H9 (cell line): ENCODE results near the gene VDAC1. TPM values are rescaled to one million over a fixed set of nuclear protein-coding genes. Genes with fewer than 3 reads are reported as not detected.

ENCODE experiments used
- DNase-seq: peaks from one replicate; pipeline ENCODE4 v3.0.0-alpha.2; 2017
- H2AFZ ChIP-seq: one replicate; pipeline ENCODE4 v1.6.1; 2013; ENCODE audit warnings: mild to moderate bottlenecking, low read length, control low read depth, moderate library complexity
- H2AK5ac ChIP-seq: 2 replicates; pipeline ENCODE4 v1.6.1; 2013; ENCODE audit warnings: low read length, control low read depth, mixed read lengths; ENCODE audit not compliant: insufficient read length
- H2BK120ac ChIP-seq: one replicate; pipeline ENCODE4 v1.6.1; 2013; ENCODE audit warnings: low read depth, mild to moderate bottlenecking, low read length, control low read depth, inconsistent platforms; ENCODE audit not compliant: poor library complexity, severe bottlenecking
- H2BK12ac ChIP-seq: 2 replicates; pipeline ENCODE4 v1.6.1; 2013; ENCODE audit warnings: low read length, control low read depth, mixed read lengths, low read depth; ENCODE audit not compliant: insufficient read length
- H2BK15ac ChIP-seq: 2 replicates; pipeline ENCODE4 v1.6.1; 2013; ENCODE audit warnings: low read depth, low read length, control low read depth
- H2BK20ac ChIP-seq: one replicate; pipeline ENCODE4 v1.6.1; 2013; ENCODE audit warnings: low read depth, mild to moderate bottlenecking, low read length, control low read depth, inconsistent platforms; ENCODE audit not compliant: poor library complexity, severe bottlenecking
- H2BK5ac ChIP-seq: 2 replicates; pipeline ENCODE4 v1.6.1; 2013; ENCODE audit warnings: low read length, control low read depth, mixed read lengths; ENCODE audit not compliant: insufficient read length
- H3K14ac ChIP-seq: 2 replicates; pipeline ENCODE4 v1.6.1; 2013; ENCODE audit warnings: low read length, control low read depth; ENCODE audit not compliant: insufficient read depth
- H3K18ac ChIP-seq: 2 replicates; pipeline ENCODE4 v1.6.1; 2013; ENCODE audit warnings: low read depth, mild to moderate bottlenecking, mixed read lengths, low read length, control low read depth; ENCODE audit not compliant: insufficient read length
- H3K23ac ChIP-seq: 2 replicates; pipeline ENCODE4 v1.6.1; 2013; ENCODE audit warnings: low read length, control low read depth, mixed read lengths, low read depth; ENCODE audit not compliant: insufficient read length
- H3K23me2 ChIP-seq: 2 replicates; pipeline ENCODE4 v1.6.1; 2013; ENCODE audit warnings: low read depth, mild to moderate bottlenecking, mixed read lengths, low read length, control low read depth; ENCODE audit not compliant: insufficient read length, poor library complexity, severe bottlenecking
- H3K27ac ChIP-seq: 2 replicates; pipeline ENCODE4 v1.5.1; 2013; ENCODE audit warnings: low read length, control low read depth, mixed read lengths, low read depth; ENCODE audit not compliant: insufficient read length
- H3K27me3 ChIP-seq: 2 replicates; pipeline ENCODE4 v1.6.1; 2013; ENCODE audit warnings: low read length, control low read depth, inconsistent platforms; ENCODE audit not compliant: insufficient read depth
- H3K4ac ChIP-seq: 2 replicates; pipeline ENCODE4 v1.6.1; 2013; ENCODE audit warnings: low read depth, mild to moderate bottlenecking, control low read depth, inconsistent platforms, low read length, moderate library complexity
- H3K4me1 ChIP-seq: 2 replicates; pipeline ENCODE4 v1.6.1; 2013; ENCODE audit warnings: low read length, control low read depth, inconsistent platforms; ENCODE audit not compliant: insufficient read depth
- H3K4me2 ChIP-seq: 2 replicates; pipeline ENCODE4 v1.6.1; 2013; ENCODE audit warnings: low read length, control low read depth, mixed read lengths; ENCODE audit not compliant: insufficient read length, insufficient read depth
- H3K56ac ChIP-seq: 2 replicates; pipeline ENCODE4 v1.6.1; 2013; ENCODE audit warnings: low read depth, mild to moderate bottlenecking, mixed read lengths, low read length, control low read depth; ENCODE audit not compliant: insufficient read length
- H3K79me1 ChIP-seq: 2 replicates; pipeline ENCODE4 v1.6.1; 2013; ENCODE audit warnings: low read depth, mild to moderate bottlenecking, moderate library complexity, low read length, control low read depth, inconsistent platforms; ENCODE audit not compliant: insufficient read depth, poor library complexity, severe bottlenecking
- H3K79me2 ChIP-seq: 2 replicates; pipeline ENCODE4 v1.6.1; 2013; ENCODE audit warnings: low read length, control low read depth, inconsistent platforms; ENCODE audit not compliant: insufficient read depth
- H3K9ac ChIP-seq: 2 replicates; pipeline ENCODE4 v1.6.1; 2013; ENCODE audit warnings: low read length, control low read depth, mixed read lengths; ENCODE audit not compliant: insufficient read length; ENCODE audit errors: extremely low read depth
- H3K9me3 ChIP-seq: one replicate; pipeline ENCODE4 v1.6.1; 2013; ENCODE audit warnings: low read depth, low read length, inconsistent platforms; ENCODE audit not compliant: control insufficient read depth
- H3T11ph ChIP-seq: one replicate; pipeline ENCODE4 v1.6.1; 2013; ENCODE audit warnings: mild to moderate bottlenecking, low read length, control low read depth, inconsistent platforms
- H4K20me1 ChIP-seq: one replicate; pipeline ENCODE4 v1.6.1; 2013; ENCODE audit not compliant: control insufficient read depth, insufficient read length, insufficient read depth
- H4K5ac ChIP-seq: 2 replicates; pipeline ENCODE4 v1.6.1; 2013; ENCODE audit warnings: low read depth, mild to moderate bottlenecking, mixed read lengths, low read length, control low read depth; ENCODE audit not compliant: insufficient read length
- H4K8ac ChIP-seq: replicated peaks from 2 replicates; pipeline ENCODE4 v1.6.1; 2013; ENCODE audit warnings: low read length, control low read depth, mixed read lengths, low read depth; ENCODE audit not compliant: insufficient read length
- H4K91ac ChIP-seq: 2 replicates; pipeline ENCODE4 v1.6.1; 2013; ENCODE audit warnings: low read depth, mild to moderate bottlenecking, moderate library complexity, mixed read lengths, low read length, control low read depth; ENCODE audit not compliant: insufficient read length
- H3K27ac Mint-ChIP-seq, 3 experiments: 2 replicates in 2 of 3; 3 replicates in 1 of 3; pipeline ENCODE4 v1.8.0; 2020 to 2021; ENCODE audit warnings: mixed read lengths in 3 of 3, mild to moderate bottlenecking in 1 of 3, moderate library complexity in 1 of 3
- H3K27me3 Mint-ChIP-seq: 2 replicates; pipeline ENCODE4 v1.8.0; 2021; ENCODE audit warnings: low read depth, mild to moderate bottlenecking, moderate library complexity, mixed read lengths
- H3K36me3 Mint-ChIP-seq, 3 experiments: 2 replicates in 2 of 3; 3 replicates in 1 of 3; pipeline ENCODE4 v1.8.0; 2020 to 2021; ENCODE audit warnings: low read depth in 3 of 3, mixed read lengths in 3 of 3; ENCODE audit not compliant: insufficient read depth in 1 of 3
- H3K4me1 Mint-ChIP-seq, 2 experiments: 2 replicates each; pipeline ENCODE4 v1.8.0; 2020; ENCODE audit warnings: mixed read lengths in 2 of 2
- H3K4me3 Mint-ChIP-seq, 2 experiments: 2 replicates in 1 of 2; 3 replicates in 1 of 2; pipeline ENCODE4 v1.8.0; 2020 to 2021; ENCODE audit warnings: mild to moderate bottlenecking in 2 of 2, mixed read lengths in 2 of 2, moderate library complexity in 1 of 2
- H3K9me3 Mint-ChIP-seq, 2 experiments: 2 replicates in 1 of 2; 3 replicates in 1 of 2; pipeline ENCODE4 v1.8.0; 2020; ENCODE audit warnings: mild to moderate bottlenecking in 2 of 2, mixed read lengths in 2 of 2, moderate library complexity in 1 of 2
- WGBS: extraction: QIAGEN DNeasy Blood & Tissue Kit; methylation state at CpG from one replicate; pipeline ENCODE4 v1.1.7; 2013; ENCODE audit warnings: missing lambda C conversion rate, low lambda C conversion rate, mixed read lengths; ENCODE audit not compliant: insufficient read length; ENCODE audit errors: extremely low coverage; 5-methylcytosine and 5-hydroxymethylcytosine counted together
- total RNA-seq: library from RNA; stranded (reverse); gene quantifications from 2 replicates; pipeline ENCODE4 v1.2.1, GENCODE V29; 2021
- TF ChIP-seq, protein P1 (sequence below): fragments of 200-600 bp; sonication (generic); conservative IDR thresholded peaks from 3 replicates; pipeline ENCODE4 v1.8.0; 2021; ENCODE audit warnings: antibody characterized with exemption, mild to moderate bottlenecking

Gene VDAC1
- total RNA-seq, 1 experiment from 2014 or later = 208 TPM

DNA sequence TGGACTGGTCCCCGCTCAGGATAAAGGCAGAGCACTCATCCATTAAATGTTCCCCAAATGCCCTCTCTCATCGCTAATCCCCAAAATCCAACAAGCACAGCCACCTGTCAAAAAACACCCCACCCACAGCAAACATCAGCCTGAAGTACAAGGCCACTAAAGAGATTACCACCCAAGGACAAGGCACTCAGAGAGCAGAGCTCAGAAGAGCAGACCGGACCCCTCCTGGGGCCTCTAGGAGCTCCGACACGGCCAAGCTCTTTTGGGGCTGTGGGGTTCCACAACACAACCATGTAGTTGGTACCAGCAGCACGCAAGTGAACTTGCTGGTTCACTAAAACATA lies 9.8 kb downstream of the VDAC1 start:
- Histone ChIP-seq H2BK120ac (no peak overlapping the region), H3T11ph (no peak overlapping the region), H3K79me2 (peaks cover 63% of the 10 kb centered on the region), H3K56ac (no peak overlapping the region), H3K27me3 (no peaks in the 10 kb centered on the region), H3K9me3 (no peaks in the 10 kb centered on the region), H3K27ac (no peak overlapping the region), H3K18ac (no peak overlapping the region), H3K14ac (no peak overlapping the region), H4K8ac (no peak overlapping the region), H3K4me1 (peaks cover 6% of the 10 kb centered on the region; the same call in 1 of the 2 replicates), H2BK15ac (no peak overlapping the region), H2BK12ac (no peak overlapping the region), H3K23ac (no peak overlapping the region), H2BK5ac (no peak overlapping the region), H4K20me1 (peaks cover 5% of the 10 kb centered on the region), H3K4me2 (no peak overlapping the region), H2BK20ac (no peak overlapping the region), H2AK5ac (no peak overlapping the region), H4K5ac (no peak overlapping the region), H4K91ac (no peak overlapping the region), H2AFZ (no peak overlapping the region), H3K4ac (no peak overlapping the region), H3K79me1 (peaks cover 16% of the 10 kb centered on the region), H3K9ac (no peak overlapping the region), H3K23me2 (no peaks in the 10 kb centered on the region)
- Mint-ChIP-seq H3K4me1 (peaks cover 33 to 35% of the 10 kb centered on the region in 2 experiments), H3K27me3 (no peaks in the 10 kb centered on the region), H3K4me3 (no peak overlapping the region; a peak in 1 of 5 replicates), H3K27ac (peak overlapping the region; percentile 33 to 82 (median 37); a peak in 5 of 7 replicates), H3K9me3 (no peaks in the 10 kb centered on the region; a peak in 1 of 5 replicates), H3K36me3 (peaks cover 6 to 16% (median 15%) of the 10 kb centered on the region in 3 experiments; a peak in 6 of 7 replicates)
- WGBS = no CpG with 5 or more reads among the region's 6 CpGs
- DNase-seq = no peak
- TF ChIP-seq, protein P1, sequence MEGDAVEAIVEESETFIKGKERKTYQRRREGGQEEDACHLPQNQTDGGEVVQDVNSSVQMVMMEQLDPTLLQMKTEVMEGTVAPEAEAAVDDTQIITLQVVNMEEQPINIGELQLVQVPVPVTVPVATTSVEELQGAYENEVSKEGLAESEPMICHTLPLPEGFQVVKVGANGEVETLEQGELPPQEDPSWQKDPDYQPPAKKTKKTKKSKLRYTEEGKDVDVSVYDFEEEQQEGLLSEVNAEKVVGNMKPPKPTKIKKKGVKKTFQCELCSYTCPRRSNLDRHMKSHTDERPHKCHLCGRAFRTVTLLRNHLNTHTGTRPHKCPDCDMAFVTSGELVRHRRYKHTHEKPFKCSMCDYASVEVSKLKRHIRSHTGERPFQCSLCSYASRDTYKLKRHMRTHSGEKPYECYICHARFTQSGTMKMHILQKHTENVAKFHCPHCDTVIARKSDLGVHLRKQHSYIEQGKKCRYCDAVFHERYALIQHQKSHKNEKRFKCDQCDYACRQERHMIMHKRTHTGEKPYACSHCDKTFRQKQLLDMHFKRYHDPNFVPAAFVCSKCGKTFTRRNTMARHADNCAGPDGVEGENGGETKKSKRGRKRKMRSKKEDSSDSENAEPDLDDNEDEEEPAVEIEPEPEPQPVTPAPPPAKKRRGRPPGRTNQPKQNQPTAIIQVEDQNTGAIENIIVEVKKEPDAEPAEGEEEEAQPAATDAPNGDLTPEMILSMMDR = no peak
